Measurements from ENCODE around the gene AGAP2.

DNA sequence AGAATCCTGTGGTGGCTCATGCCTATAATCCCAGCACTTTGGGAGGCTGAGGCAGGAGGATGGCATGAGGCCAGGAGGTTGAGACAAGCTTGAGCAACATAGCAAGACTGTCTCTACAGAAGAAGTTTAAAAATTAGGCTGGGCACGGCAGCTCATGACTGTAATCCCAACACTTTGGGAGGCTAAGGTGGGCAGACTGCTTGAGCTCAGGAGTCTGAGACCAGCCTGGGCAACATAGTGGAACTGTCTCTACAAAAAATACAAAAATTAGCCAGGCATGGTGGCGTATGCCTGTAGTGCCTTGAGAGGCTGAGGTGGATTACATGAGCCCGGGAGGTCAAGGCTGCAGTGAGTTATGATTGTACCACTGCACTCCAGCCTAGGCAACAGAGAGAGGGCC, 29.3 kb upstream of the AGAP2 start:
- TF ChIP-seq, protein P1, sequence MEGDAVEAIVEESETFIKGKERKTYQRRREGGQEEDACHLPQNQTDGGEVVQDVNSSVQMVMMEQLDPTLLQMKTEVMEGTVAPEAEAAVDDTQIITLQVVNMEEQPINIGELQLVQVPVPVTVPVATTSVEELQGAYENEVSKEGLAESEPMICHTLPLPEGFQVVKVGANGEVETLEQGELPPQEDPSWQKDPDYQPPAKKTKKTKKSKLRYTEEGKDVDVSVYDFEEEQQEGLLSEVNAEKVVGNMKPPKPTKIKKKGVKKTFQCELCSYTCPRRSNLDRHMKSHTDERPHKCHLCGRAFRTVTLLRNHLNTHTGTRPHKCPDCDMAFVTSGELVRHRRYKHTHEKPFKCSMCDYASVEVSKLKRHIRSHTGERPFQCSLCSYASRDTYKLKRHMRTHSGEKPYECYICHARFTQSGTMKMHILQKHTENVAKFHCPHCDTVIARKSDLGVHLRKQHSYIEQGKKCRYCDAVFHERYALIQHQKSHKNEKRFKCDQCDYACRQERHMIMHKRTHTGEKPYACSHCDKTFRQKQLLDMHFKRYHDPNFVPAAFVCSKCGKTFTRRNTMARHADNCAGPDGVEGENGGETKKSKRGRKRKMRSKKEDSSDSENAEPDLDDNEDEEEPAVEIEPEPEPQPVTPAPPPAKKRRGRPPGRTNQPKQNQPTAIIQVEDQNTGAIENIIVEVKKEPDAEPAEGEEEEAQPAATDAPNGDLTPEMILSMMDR (IDR thresholded peaks at IDR 0.05), result no peak
- TF ChIP-seq POLR2A (IDR thresholded peaks at IDR 0.05) (no peak), POLR2AphosphoS5 (IDR thresholded peaks at IDR 0.05) (no peak)

Data from transverse colon (tissue), 4 donors.